Uterus (tissue), 4 donors: ENCODE measurements around the gene ARHGEF7. TPM values are rescaled to one million over a fixed set of nuclear protein-coding genes. Genes with fewer than 3 reads are reported as not detected.

Source experiments
- DNase-seq, 2 donors: peaks; one replicate each; pipeline ENCODE4 v3.0.0-alpha.2; 2019 to 2020
- H3K27ac ChIP-seq, 2 donors: fragments of 200-600 bp; sonication (generic); 1 replicate in 1 of 2; 2 replicates in 1 of 2; pipeline ENCODE4 v1.5.1; 2016 to 2018
- H3K27me3 ChIP-seq, 2 donors: fragments of 200-600 bp; sonication (generic); one replicate each; pipeline ENCODE4 v1.5.1; 2018 to 2019; ENCODE audit warnings: control low read depth in 1 of 2
- H3K36me3 ChIP-seq, 2 donors: fragments of 200-600 bp; sonication (generic); one replicate each; pipeline ENCODE4 v1.5.1; 2019; ENCODE audit warnings: control low read depth in 1 of 2
- H3K4me1 ChIP-seq, 2 donors: fragments of 200-600 bp; sonication (generic); one replicate each; pipeline ENCODE4 v1.5.1; 2018 to 2019; ENCODE audit warnings: control low read depth in 1 of 2
- H3K4me3 ChIP-seq, 2 donors: fragments of 200-600 bp; sonication (generic); 1 replicate in 1 of 2; 2 replicates in 1 of 2; pipeline ENCODE4 v1.5.1; 2018 to 2019; ENCODE audit warnings: mild to moderate bottlenecking in 1 of 2
- H3K9me3 ChIP-seq, 2 donors: fragments of 200-600 bp; sonication (generic); one replicate each; pipeline ENCODE4 v1.5.1; 2019; ENCODE audit warnings: control low read depth in 1 of 2
- POLR2A ChIP-seq, 2 donors: fragments of 450-650 bp; IDR thresholded peaks; one replicate each; pipeline ENCODE4 v1.6.1; 2016; ENCODE audit warnings: antibody characterized with exemption in 2 of 2, mild to moderate bottlenecking in 1 of 2, moderate library complexity in 1 of 2
- intact Hi-C: fragments of 100-400 bp; cut with DNase I; formaldehyde crosslinking; loops from one replicate; pipeline ENCODE4 v1.15.1; 2023; ENCODE audit warnings: low total_unique reads
- total RNA-seq, 4 donors: library from RNA; depleted of rRNA in 3 of 4; stranded (reverse); fragments of >200 nt in 3 of 4; gene quantifications; one replicate each; pipeline versions ENCODE4 v1.1.0 to v1.2.4, GENCODE V29; 2014 to 2023
- TF ChIP-seq, protein P1 (sequence below), 4 experiments: fragments of 200-600 bp in 2 of 4; fragments of 450-650 bp in 2 of 4; sonication (generic) in 2 of 4; IDR thresholded peaks; one replicate each; pipeline ENCODE4 v1.5.1; 2016 to 2019; ENCODE audit warnings: antibody characterized with exemption in 4 of 4, mild to moderate bottlenecking in 2 of 4, moderate library complexity in 1 of 4
- donor health status: DM: yes; HTN: yes; CAD: no.

ARHGEF7 gene
- total RNA-seq, 4 donors from 2014 or later: 42.6 to 152 (median 127) TPM

DNA sequence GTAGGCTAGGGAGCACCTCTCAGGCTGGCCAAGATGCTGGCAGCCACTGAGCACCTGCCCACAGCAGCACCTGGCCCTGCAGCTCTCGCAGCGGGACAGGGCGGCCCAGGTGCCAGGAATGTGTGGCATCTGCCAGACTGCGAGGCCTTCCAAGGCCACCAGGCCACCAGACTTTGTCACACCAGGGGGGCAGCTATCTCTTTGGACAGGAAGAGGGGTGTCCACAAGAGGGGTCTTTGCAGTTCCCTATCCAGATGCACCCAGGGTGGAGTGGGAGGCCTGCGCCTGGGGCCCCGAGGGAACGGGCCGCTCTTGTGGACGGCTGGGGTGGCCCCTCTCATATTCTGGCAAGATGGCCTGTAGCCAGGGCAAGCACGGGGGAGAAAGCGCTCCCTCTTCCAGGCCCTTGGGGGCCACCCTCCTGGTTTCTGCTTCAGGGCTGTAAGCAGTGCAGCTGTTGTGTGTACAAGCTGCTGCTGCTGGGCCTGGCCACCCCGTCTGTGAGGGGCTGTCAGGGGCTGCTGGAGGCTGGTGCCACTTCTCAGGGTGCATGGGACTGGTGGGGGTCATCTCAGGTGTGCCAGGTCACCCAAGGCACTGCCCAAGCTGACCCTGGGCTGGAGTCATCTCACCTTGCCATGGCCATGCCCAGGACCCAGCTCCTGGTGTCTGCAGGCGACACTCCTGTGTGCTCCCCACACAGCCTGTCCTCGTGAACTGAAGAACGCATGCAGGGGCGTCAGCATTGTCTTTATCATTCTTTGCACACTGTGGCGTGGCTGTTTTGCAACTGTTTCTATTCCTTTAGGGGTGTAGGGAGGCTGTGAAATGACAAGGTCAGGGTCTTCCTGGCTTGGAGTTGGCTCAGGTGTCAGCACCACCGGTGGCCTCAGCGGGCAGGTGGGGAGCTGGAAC, 207.1 kb downstream of the ARHGEF7 start:
- H3K27me3 ChIP-seq: no peaks in the 10 kb centered on the region
- no peak overlapping the region for H3K27ac ChIP-seq
- H3K4me3 ChIP-seq: no peak overlapping the region
- H3K36me3 ChIP-seq: no peaks in the 10 kb centered on the region
- H3K4me1 ChIP-seq: no peaks in the 10 kb centered on the region
- H3K9me3 ChIP-seq: no peaks in the 10 kb centered on the region
- no peak for DNase-seq
- no peak for TF ChIP-seq POLR2A (IDR thresholded peaks at IDR 0.05)
- TF ChIP-seq, protein P1, sequence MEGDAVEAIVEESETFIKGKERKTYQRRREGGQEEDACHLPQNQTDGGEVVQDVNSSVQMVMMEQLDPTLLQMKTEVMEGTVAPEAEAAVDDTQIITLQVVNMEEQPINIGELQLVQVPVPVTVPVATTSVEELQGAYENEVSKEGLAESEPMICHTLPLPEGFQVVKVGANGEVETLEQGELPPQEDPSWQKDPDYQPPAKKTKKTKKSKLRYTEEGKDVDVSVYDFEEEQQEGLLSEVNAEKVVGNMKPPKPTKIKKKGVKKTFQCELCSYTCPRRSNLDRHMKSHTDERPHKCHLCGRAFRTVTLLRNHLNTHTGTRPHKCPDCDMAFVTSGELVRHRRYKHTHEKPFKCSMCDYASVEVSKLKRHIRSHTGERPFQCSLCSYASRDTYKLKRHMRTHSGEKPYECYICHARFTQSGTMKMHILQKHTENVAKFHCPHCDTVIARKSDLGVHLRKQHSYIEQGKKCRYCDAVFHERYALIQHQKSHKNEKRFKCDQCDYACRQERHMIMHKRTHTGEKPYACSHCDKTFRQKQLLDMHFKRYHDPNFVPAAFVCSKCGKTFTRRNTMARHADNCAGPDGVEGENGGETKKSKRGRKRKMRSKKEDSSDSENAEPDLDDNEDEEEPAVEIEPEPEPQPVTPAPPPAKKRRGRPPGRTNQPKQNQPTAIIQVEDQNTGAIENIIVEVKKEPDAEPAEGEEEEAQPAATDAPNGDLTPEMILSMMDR (IDR thresholded peaks at IDR 0.05): no peak
- intact Hi-C loops: no loop called here

DNA sequence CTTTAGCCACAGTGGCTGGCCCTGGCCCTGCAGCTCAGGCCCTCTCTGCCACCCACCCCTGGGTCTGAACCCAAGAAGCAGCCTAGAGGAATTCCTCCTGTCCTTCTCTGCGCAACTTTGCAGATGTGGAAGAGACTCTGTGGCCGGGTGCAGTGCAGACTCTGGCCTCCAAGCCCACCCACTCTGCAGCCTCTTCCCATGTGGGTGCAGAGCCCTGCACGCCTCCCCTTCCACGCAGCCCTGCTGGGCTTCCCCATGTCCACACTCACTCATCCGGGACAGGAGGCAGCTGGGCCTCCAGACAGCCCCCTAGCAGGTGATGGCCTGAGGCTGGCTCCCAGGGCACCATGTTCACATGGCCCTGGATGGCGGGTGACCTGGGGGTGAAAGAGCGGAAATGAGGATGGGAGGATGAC, 207.8 kb downstream of the ARHGEF7 start:
- H3K27ac ChIP-seq: no peak overlapping the region
- no peaks in the 10 kb centered on the region for H3K4me1 ChIP-seq
- intact Hi-C loops: no loop called here
- no peaks in the 10 kb centered on the region for H3K36me3 ChIP-seq
- no peaks in the 10 kb centered on the region for H3K9me3 ChIP-seq
- DNase-seq: no peak
- H3K27me3 ChIP-seq: no peaks in the 10 kb centered on the region
- no peak overlapping the region for H3K4me3 ChIP-seq
- TF ChIP-seq, protein P1 (IDR thresholded peaks at IDR 0.05): no peak
- no peak for TF ChIP-seq POLR2A (IDR thresholded peaks at IDR 0.05)

DNA sequence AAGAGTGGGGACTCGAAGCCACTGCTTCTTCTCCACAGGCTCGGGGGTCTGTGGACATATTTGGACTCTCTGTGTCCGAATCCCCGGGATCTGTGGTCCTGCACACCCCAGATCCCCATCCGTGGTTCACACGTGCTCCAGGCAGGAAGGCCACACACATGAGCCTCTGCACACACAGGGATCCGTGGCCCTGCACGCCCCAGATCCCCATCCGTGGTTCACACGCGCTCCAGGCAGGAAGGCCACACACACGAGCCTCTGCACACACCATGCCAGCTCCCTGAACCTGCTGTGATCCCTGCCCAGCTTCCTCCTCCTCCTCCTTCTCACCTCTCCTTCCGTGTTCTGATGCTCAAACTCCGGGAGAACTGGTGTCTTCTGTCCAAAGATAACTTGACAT, 208.4 kb downstream of the ARHGEF7 start:
- no peaks in the 10 kb centered on the region for H3K4me1 ChIP-seq
- no peaks in the 10 kb centered on the region for H3K9me3 ChIP-seq
- no peak overlapping the region for H3K27ac ChIP-seq
- H3K4me3 ChIP-seq: no peak overlapping the region
- intact Hi-C loops: no loop called here
- DNase-seq: no peak
- no peaks in the 10 kb centered on the region for H3K36me3 ChIP-seq
- H3K27me3 ChIP-seq: no peaks in the 10 kb centered on the region
- no peak for TF ChIP-seq POLR2A (IDR thresholded peaks at IDR 0.05)
- TF ChIP-seq, protein P1 (IDR thresholded peaks at IDR 0.05): no peak

DNA sequence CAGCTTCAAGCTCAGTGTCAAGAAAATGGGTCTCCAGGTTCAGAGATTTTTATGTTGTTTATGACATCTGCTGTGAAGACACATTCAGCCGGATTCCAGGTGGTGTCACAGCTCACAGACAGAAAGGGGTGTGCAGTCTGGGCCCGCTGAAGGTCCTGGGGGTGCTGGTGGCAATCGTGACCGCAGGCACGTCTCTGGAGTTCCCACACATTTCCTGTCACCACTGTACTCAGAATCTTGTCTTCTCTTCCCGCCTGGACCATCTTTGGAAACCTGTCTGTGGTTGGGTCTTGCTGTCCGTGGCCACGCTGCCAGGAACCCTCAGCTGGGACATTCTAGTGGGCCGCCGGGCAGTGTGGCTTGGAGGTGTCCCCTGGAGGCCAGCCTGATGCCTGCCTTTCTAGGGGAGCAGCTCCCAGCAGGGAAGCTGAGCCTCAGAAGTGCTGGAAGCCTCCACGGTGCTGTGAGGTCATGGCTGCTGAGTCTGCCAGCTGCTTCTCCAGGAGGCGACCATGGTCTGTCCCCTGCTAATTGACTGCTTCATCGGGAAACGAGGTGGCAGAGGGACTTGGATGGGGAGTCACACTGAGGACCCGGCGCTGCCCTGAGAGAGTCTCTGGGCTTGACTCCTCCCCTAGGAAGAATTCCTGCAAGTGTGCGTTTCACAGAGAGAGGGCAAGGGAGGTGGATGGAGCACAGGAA, 209.0 kb downstream of the ARHGEF7 start:
- no peaks in the 10 kb centered on the region for H3K36me3 ChIP-seq
- no peaks in the 10 kb centered on the region for H3K4me1 ChIP-seq
- intact Hi-C loops: no loop called here
- H3K9me3 ChIP-seq: no peaks in the 10 kb centered on the region
- DNase-seq: no peak
- H3K27ac ChIP-seq: no peak overlapping the region
- TF ChIP-seq, protein P1 (IDR thresholded peaks at IDR 0.05): no peak
- TF ChIP-seq POLR2A (IDR thresholded peaks at IDR 0.05): no peak
- no peaks in the 10 kb centered on the region for H3K27me3 ChIP-seq
- no peak overlapping the region for H3K4me3 ChIP-seq

DNA sequence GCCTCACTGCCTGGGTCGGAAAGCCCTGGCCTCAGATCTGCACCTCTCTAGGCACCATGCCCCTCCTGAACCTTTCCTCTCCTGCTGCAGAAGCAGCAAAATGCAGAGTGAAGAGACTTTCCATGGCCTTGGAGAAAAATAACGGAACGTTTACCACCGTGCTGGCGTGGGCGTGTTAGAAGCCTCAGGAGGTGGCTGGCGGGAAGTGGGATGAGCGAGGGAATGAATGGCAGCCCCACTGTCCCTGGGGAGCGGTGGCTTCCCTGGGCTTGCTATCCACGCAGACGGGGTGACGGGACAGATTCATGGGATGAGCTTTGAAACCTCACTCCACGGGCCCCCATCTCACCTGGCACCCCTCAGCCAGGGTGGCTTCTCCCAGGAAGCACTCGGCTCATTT, 209.6 kb downstream of the ARHGEF7 start:
- no peak overlapping the region for H3K27ac ChIP-seq
- no peak overlapping the region for H3K4me3 ChIP-seq
- H3K9me3 ChIP-seq: no peaks in the 10 kb centered on the region
- intact Hi-C loops: no loop called here
- no peaks in the 10 kb centered on the region for H3K27me3 ChIP-seq
- H3K4me1 ChIP-seq: no peaks in the 10 kb centered on the region
- no peak for DNase-seq
- no peaks in the 10 kb centered on the region for H3K36me3 ChIP-seq
- TF ChIP-seq, protein P1 (IDR thresholded peaks at IDR 0.05): no peak
- TF ChIP-seq POLR2A (IDR thresholded peaks at IDR 0.05): no peak
